DND-41 (cell line): ENCODE measurements around the gene WDR11.

Source experiments
- ATAC-seq: fragments of 200-7000 bp; cut with Tn5 transposase; 3 replicates; pipeline ENCODE4 v1.9.1; 2021; ENCODE audit warnings: low read depth; ENCODE audit not compliant: insufficient read depth
- DNase-seq: peaks from one replicate; pipeline ENCODE4 v3.0.0-alpha.2; 2020
- H2AFZ ChIP-seq: 2 replicates; pipeline ENCODE4 v1.6.0; 2012; ENCODE audit warnings: low read depth, low read length
- H3K27ac ChIP-seq: 2 replicates; pipeline ENCODE4 v1.5.1; 2012; ENCODE audit warnings: low read length, inconsistent platforms
- H3K27me3 ChIP-seq: fragments of 200-600 bp; sonication (generic); 2 replicates; pipeline ENCODE4 v1.6.0; 2012; ENCODE audit warnings: low read length, mild to moderate bottlenecking, inconsistent platforms; ENCODE audit not compliant: insufficient read depth, poor library complexity
- H3K36me3 ChIP-seq: 2 replicates; pipeline ENCODE4 v1.5.1; 2012; ENCODE audit warnings: low read length, inconsistent platforms; ENCODE audit not compliant: insufficient read depth
- H3K4me1 ChIP-seq: 2 replicates; pipeline ENCODE4 v1.5.1; 2012; ENCODE audit warnings: mild to moderate bottlenecking, low read length; ENCODE audit not compliant: insufficient read depth
- H3K4me2 ChIP-seq: 2 replicates; pipeline ENCODE4 v1.6.0; 2012; ENCODE audit warnings: mild to moderate bottlenecking, moderate library complexity, low read length, inconsistent platforms; ENCODE audit not compliant: insufficient read depth
- H3K4me3 ChIP-seq, 2 experiments: fragments of 200-600 bp in 1 of 2; shearing (Covaris generic) in 1 of 2; 2 replicates each; pipeline ENCODE4 v1.5.1; 2012 to 2016; ENCODE audit warnings: inconsistent platforms in 2 of 2, low read length in 2 of 2, mild to moderate bottlenecking in 2 of 2, low read depth in 1 of 2, moderate library complexity in 1 of 2
- H3K79me2 ChIP-seq: 2 replicates; pipeline ENCODE4 v1.6.0; 2012; ENCODE audit warnings: low read length, inconsistent platforms; ENCODE audit not compliant: insufficient read depth
- H3K9ac ChIP-seq: 2 replicates; pipeline ENCODE4 v1.6.0; 2012; ENCODE audit warnings: low read depth, mild to moderate bottlenecking, inconsistent platforms, low read length, moderate library complexity
- H3K9me3 ChIP-seq: 2 replicates; pipeline ENCODE4 v1.5.1; 2012; ENCODE audit warnings: low read length, moderate library complexity, mild to moderate bottlenecking, inconsistent platforms; ENCODE audit not compliant: insufficient read depth, severe bottlenecking
- H4K20me1 ChIP-seq: 2 replicates; pipeline ENCODE4 v1.6.0; 2012; ENCODE audit warnings: low read length; ENCODE audit not compliant: insufficient read depth
- CTCF ChIP-seq: IDR thresholded peaks from 2 replicates; pipeline ENCODE4 v1.5.1; 2012; ENCODE audit warnings: borderline replicate concordance, low read length, moderate library complexity, mild to moderate bottlenecking; ENCODE audit not compliant: poor library complexity, severe bottlenecking; ENCODE audit errors: extremely low read depth
- EZH2 ChIP-seq: IDR thresholded peaks from 3 replicates; pipeline ENCODE4 v1.6.1; 2012; ENCODE audit warnings: borderline replicate concordance, low read depth, mild to moderate bottlenecking, moderate library complexity, low read length, inconsistent platforms; ENCODE audit not compliant: severe bottlenecking

WDR11 gene

GRCh38 chr10:120927352-120927751 is 76.2 kb downstream of the WDR11 start:
- no peaks in the 10 kb centered on the region for H3K9me3 ChIP-seq
- H3K27me3 ChIP-seq: no peaks in the 10 kb centered on the region
- DNase-seq (no peak), ATAC-seq (no peak)
- H3K36me3 ChIP-seq: no peaks in the 10 kb centered on the region
- no peaks in the 10 kb centered on the region for H3K4me1 ChIP-seq
- TF ChIP-seq EZH2 (no peak), CTCF (no peak)
- H2AFZ ChIP-seq: no peak overlapping the region
- no peaks in the 10 kb centered on the region for H4K20me1 ChIP-seq
- H3K27ac ChIP-seq: no peak overlapping the region
- no peak overlapping the region for H3K4me2 ChIP-seq
- no peak overlapping the region for H3K4me3 ChIP-seq
- no peaks in the 10 kb centered on the region for H3K79me2 ChIP-seq
- no peak overlapping the region for H3K9ac ChIP-seq

- H3K4me1 ChIP-seq: no peaks in the 10 kb centered on the region
- DNase-seq (no peak), ATAC-seq (no peak)
- no peaks in the 10 kb centered on the region for H3K79me2 ChIP-seq
- no peak overlapping the region for H3K4me3 ChIP-seq
- TF ChIP-seq EZH2 (no peak), CTCF (no peak)
- no peak overlapping the region for H3K9ac ChIP-seq
- no peaks in the 10 kb centered on the region for H3K27me3 ChIP-seq
- no peaks in the 10 kb centered on the region for H4K20me1 ChIP-seq
- no peaks in the 10 kb centered on the region for H3K9me3 ChIP-seq
- H2AFZ ChIP-seq: no peak overlapping the region
- H3K4me2 ChIP-seq: no peak overlapping the region
- no peak overlapping the region for H3K27ac ChIP-seq
- H3K36me3 ChIP-seq: no peaks in the 10 kb centered on the region
These were observed 78.0 kb downstream of the WDR11 start for GRCh38 chr10:120929166-120929565.

GRCh38 chr10:120931423-120931822 is 80.3 kb downstream of the WDR11 start:
- H3K27ac ChIP-seq: no peak overlapping the region
- no peak for DNase-seq
- H3K27me3 ChIP-seq: no peaks in the 10 kb centered on the region
- H2AFZ ChIP-seq: no peak overlapping the region
- H3K4me1 ChIP-seq: no peaks in the 10 kb centered on the region
- H3K36me3 ChIP-seq: no peaks in the 10 kb centered on the region
- no peak for ATAC-seq
- H3K9ac ChIP-seq: no peak overlapping the region
- no peak for TF ChIP-seq EZH2
- no peak for TF ChIP-seq CTCF
- no peaks in the 10 kb centered on the region for H4K20me1 ChIP-seq
- H3K4me2 ChIP-seq: no peak overlapping the region
- no peak overlapping the region for H3K4me3 ChIP-seq
- H3K79me2 ChIP-seq: no peaks in the 10 kb centered on the region
- no peaks in the 10 kb centered on the region for H3K9me3 ChIP-seq

- Histone ChIP-seq H3K9me3 (no peaks in the 10 kb centered on the region), H3K4me2 (no peak overlapping the region), H3K27me3 (no peaks in the 10 kb centered on the region), H3K9ac (no peak overlapping the region), H2AFZ (no peak overlapping the region), H4K20me1 (no peaks in the 10 kb centered on the region), H3K4me1 (no peaks in the 10 kb centered on the region), H3K36me3 (no peaks in the 10 kb centered on the region), H3K4me3 (no peak overlapping the region), H3K27ac (no peak overlapping the region), H3K79me2 (no peaks in the 10 kb centered on the region)
- TF ChIP-seq CTCF: no peak
- no peak for TF ChIP-seq EZH2
- DNase-seq (no peak), ATAC-seq (no peak)
These were observed 80.8 kb downstream of the WDR11 start for GRCh38 chr10:120931999-120932398.
